ENCODE measurements around the gene CD59.

Gene CD59

GRCh38 chr11:33703234-33703633 lies 33.0 kb downstream of the CD59 start:
- no peak for DNase-seq (ENCODE audit: low read depth in 1 of 2, low spot score in 1 of 2)
- Histone ChIP-seq H3K27me3 (ENCODE audit: insufficient read depth, poor library complexity, severe bottlenecking) (no peaks in the 10 kb centered on the region), H3K27ac (replicated peaks) (no peak overlapping the region), H3K4me3 (replicated peaks; ENCODE audit: insufficient read depth, low read length) (no peak overlapping the region)
- TF ChIP-seq, protein P1, sequence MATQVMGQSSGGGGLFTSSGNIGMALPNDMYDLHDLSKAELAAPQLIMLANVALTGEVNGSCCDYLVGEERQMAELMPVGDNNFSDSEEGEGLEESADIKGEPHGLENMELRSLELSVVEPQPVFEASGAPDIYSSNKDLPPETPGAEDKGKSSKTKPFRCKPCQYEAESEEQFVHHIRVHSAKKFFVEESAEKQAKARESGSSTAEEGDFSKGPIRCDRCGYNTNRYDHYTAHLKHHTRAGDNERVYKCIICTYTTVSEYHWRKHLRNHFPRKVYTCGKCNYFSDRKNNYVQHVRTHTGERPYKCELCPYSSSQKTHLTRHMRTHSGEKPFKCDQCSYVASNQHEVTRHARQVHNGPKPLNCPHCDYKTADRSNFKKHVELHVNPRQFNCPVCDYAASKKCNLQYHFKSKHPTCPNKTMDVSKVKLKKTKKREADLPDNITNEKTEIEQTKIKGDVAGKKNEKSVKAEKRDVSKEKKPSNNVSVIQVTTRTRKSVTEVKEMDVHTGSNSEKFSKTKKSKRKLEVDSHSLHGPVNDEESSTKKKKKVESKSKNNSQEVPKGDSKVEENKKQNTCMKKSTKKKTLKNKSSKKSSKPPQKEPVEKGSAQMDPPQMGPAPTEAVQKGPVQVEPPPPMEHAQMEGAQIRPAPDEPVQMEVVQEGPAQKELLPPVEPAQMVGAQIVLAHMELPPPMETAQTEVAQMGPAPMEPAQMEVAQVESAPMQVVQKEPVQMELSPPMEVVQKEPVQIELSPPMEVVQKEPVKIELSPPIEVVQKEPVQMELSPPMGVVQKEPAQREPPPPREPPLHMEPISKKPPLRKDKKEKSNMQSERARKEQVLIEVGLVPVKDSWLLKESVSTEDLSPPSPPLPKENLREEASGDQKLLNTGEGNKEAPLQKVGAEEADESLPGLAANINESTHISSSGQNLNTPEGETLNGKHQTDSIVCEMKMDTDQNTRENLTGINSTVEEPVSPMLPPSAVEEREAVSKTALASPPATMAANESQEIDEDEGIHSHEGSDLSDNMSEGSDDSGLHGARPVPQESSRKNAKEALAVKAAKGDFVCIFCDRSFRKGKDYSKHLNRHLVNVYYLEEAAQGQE (IDR thresholded peaks at IDR 0.05; ENCODE audit: insufficient replicate concordance, low read depth): no peak
- TF ChIP-seq POLR2AphosphoS5 (IDR thresholded peaks at IDR 0.05; ENCODE audit: low read depth) (no peak), SPI1 (IDR thresholded peaks at IDR 0.05; ENCODE audit: borderline replicate concordance, low read depth) (no peak)

GRCh38 chr11:33701302-33702230 lies 34.7 kb downstream of the CD59 start:
- Histone ChIP-seq H3K4me3 (replicated peaks; ENCODE audit: insufficient read depth, low read length) (peak overlapping the region; percentile 69), H3K27me3 (ENCODE audit: insufficient read depth, poor library complexity, severe bottlenecking) (no peaks in the 10 kb centered on the region), H3K27ac (replicated peaks) (peak overlapping the region; percentile 47)
- TF ChIP-seq, protein P1 (IDR thresholded peaks at IDR 0.05; ENCODE audit: insufficient replicate concordance, low read depth): no peak
- no peak for TF ChIP-seq SPI1 (IDR thresholded peaks at IDR 0.05; ENCODE audit: borderline replicate concordance, low read depth)
- no peak for TF ChIP-seq POLR2AphosphoS5 (IDR thresholded peaks at IDR 0.05; ENCODE audit: low read depth)
- TF ChIP-seq CTCF (IDR thresholded peaks at IDR 0.05; ENCODE audit: insufficient read depth, low read length): no peak
- no peak for TF ChIP-seq GABPA (IDR thresholded peaks at IDR 0.05; ENCODE audit: low read depth)
- no peak for DNase-seq (ENCODE audit: low read depth in 1 of 2, low spot score in 1 of 2)

GRCh38 chr11:33700502-33701271 lies 35.5 kb downstream of the CD59 start, which contains the start of gene C11orf91:
Gene C11orf91 (minus strand): TSS chr11:33700826. CDS start chr11:33700740, 86 bp downstream.
- no peak for TF ChIP-seq POLR2AphosphoS5 (IDR thresholded peaks at IDR 0.05; ENCODE audit: low read depth)
- TF ChIP-seq GABPA (IDR thresholded peaks at IDR 0.05; ENCODE audit: low read depth): no peak
- TF ChIP-seq, protein P1 (IDR thresholded peaks at IDR 0.05; ENCODE audit: insufficient replicate concordance, low read depth): no peak
- TF ChIP-seq CTCF (IDR thresholded peaks at IDR 0.05; ENCODE audit: insufficient read depth, low read length): no peak
- no peak for TF ChIP-seq SPI1 (IDR thresholded peaks at IDR 0.05; ENCODE audit: borderline replicate concordance, low read depth)
- Histone ChIP-seq H3K27me3 (ENCODE audit: insufficient read depth, poor library complexity, severe bottlenecking) (no peaks in the 10 kb centered on the region), H3K27ac (replicated peaks) (peak within 1 kb of the TSS; percentile 63), H3K4me3 (replicated peaks; ENCODE audit: insufficient read depth, low read length) (peak within 1 kb of the TSS; percentile 69)
- peak; percentile 72 to 89 for DNase-seq (ENCODE audit: low read depth in 1 of 2, low spot score in 1 of 2)
